Measurements from ENCODE around the gene MARK1.

DNA sequence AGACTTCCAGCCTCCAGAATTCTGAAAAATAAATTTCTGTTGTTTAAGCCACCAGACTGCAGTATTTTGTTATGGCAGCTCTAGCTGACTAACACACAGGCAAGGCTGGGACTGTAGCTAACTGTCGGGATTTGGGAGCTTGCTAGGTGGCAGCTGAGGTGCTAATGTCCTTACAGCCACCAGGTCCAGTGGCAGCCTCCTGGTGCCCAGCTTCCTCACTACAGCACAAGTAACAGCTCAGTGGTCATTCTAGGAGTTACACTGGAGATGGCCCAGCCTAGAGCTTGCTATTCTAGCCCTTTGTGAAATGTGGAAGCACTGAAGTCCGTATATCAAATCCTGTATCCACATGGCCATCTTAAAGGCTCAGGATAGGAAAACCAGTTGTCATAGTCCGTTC lies 157.9 kb downstream of the MARK1 start:
- TF ChIP-seq ZNF274 (IDR thresholded peaks at IDR 0.05; ENCODE audit: low read depth, low read length) (no peak), YY1 (IDR thresholded peaks at IDR 0.05; ENCODE audit: insufficient read depth, insufficient read length) (no peak)
